GM19351 (cell line): ENCODE measurements around the gene MANBA.
"Not testable (repeated sequence)": the region's sequence is repeated elsewhere in the genome, so short reads cannot be mapped to it uniquely, and the experiment has no call there.

ENCODE experiments used
- ATAC-seq: cut with Tn5 transposase; IDR thresholded peaks from one replicate; pipeline ENCODE4 v1.9.1; 2021; ENCODE audit warnings: mild to moderate bottlenecking, moderate library complexity; ENCODE audit not compliant: unreplicated experiment

MANBA gene

GRCh38 chr4:102625232-102625930 is 135.4 kb downstream of the MANBA start:
- peak; percentile 97 for ATAC-seq

- no peak for ATAC-seq
Observed at GRCh38 chr4:102624505-102624904, 136.3 kb downstream of the MANBA start.

GRCh38 chr4:102623622-102624021 is 137.1 kb downstream of the MANBA start:
- ATAC-seq = no peak

GRCh38 chr4:102620697-102621497 is 139.9 kb downstream of the MANBA start:
- ATAC-seq = no peak

GRCh38 chr4:102619776-102620631 is 140.8 kb downstream of the MANBA start:
- ATAC-seq = not testable (repeated sequence)

GRCh38 chr4:102619021-102619420 is 141.7 kb downstream of the MANBA start:
- ATAC-seq = peak; percentile 46

GRCh38 chr4:102616636-102617035 is 144.1 kb downstream of the MANBA start:
- ATAC-seq = no peak

- ATAC-seq = no peak
Observed at GRCh38 chr4:102614801-102615200, 146.0 kb downstream of the MANBA start.

- ATAC-seq = peak; percentile 47
Observed at GRCh38 chr4:102612824-102613366, 147.9 kb downstream of the MANBA start.

- ATAC-seq = no peak
Observed at GRCh38 chr4:102612210-102612609, 148.6 kb downstream of the MANBA start.

GRCh38 chr4:102610476-102610875 is 150.3 kb downstream of the MANBA start:
- ATAC-seq = no peak

- ATAC-seq = peak; percentile 54
Observed at GRCh38 chr4:102610007-102610406, 150.8 kb downstream of the MANBA start.

GRCh38 chr4:102608190-102608589 is 152.6 kb downstream of the MANBA start:
- no peak for ATAC-seq

- no peak for ATAC-seq
Observed at GRCh38 chr4:102606846-102607450, 153.8 kb downstream of the MANBA start.

- no peak for ATAC-seq
Observed at GRCh38 chr4:102606261-102606660, 154.5 kb downstream of the MANBA start.

- no peak for ATAC-seq
Observed at GRCh38 chr4:102604222-102604940, 156.4 kb downstream of the MANBA start.

GRCh38 chr4:102601586-102602227 is 159.1 kb downstream of the MANBA start:
- ATAC-seq = no peak

- ATAC-seq = no peak
Observed at GRCh38 chr4:102600689-102601088, 160.1 kb downstream of the MANBA start.

GRCh38 chr4:102599886-102600285 is 160.9 kb downstream of the MANBA start:
- ATAC-seq = no peak
